Measurements from ENCODE around the gene CCDC60.
"Not testable (repeated sequence)": the region's sequence is repeated elsewhere in the genome, so short reads cannot be mapped to it uniquely, and the experiment has no call there.

The CCDC60 gene

GRCh38 chr12:119338593-119339363, 4.2 kb downstream of the CCDC60 start:
- no peak for DNase-seq

DNA sequence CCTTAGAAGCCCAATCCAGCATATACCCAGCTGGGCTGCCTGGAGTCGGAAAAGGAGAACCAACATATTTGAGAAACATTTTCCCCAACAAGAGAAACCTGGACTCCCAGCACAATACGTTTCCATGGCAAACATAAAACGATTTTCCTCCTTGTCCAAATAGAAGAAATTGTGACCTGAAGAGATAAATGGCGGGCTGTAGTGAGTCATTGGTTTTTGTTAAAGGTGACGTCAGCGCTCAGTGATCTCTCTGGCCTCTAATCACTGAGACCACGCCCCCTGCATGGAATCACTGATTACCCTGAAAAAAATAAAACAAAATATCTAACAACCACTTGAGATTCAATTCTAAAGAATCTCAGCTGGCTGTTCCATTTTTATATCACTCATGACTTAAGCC, 6.0 kb downstream of the CCDC60 start:
- no peak for DNase-seq

- DNase-seq: no peak
Measured at GRCh38 chr12:119341020-119341419, 6.5 kb downstream of the CCDC60 start.

GRCh38 chr12:119341988-119342387, 7.5 kb downstream of the CCDC60 start:
- DNase-seq: no peak

GRCh38 chr12:119343130-119343529, 8.6 kb downstream of the CCDC60 start:
- DNase-seq: no peak

DNA sequence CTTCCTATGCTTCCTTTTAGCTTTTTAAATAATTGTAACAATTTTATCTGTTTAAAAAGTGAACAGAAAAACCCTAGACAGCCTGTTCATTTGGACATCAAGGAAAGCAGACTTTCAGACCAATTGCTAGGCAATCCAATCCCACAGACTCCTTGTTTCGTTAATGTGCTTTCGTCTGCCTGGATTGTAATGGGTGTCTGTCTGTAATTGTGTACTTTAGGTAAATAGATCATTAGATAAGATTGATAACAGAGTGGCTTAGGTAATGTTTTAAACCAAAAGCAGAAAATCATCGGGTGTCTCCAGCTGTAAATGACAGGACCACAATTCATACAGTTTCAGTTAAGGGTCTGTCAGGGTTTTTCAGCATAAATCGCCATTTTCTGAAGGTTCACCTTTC, 19.6 kb downstream of the CCDC60 start:
- DNase-seq: no peak

DNA sequence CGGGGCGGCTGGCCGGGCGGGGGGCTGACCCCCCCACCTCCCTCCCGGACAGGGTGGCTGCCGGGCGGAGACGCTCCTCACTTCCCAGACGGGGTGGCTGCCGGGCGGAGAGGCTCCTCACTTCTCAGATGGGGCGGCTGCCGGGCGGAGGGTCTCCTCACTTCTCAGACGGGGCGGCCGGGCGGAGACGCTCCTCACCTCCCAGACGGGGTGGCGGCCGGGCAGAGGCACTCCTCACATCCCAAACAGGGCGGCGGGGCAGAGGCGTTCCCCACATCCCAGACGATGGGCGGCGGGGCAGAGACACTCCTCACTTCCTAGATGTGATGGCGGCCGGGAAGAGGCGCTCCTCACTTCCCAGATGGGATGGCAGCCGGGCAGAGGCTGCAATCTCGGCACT, 25.8 kb downstream of the CCDC60 start:
- not testable (repeated sequence) for DNase-seq

DNA sequence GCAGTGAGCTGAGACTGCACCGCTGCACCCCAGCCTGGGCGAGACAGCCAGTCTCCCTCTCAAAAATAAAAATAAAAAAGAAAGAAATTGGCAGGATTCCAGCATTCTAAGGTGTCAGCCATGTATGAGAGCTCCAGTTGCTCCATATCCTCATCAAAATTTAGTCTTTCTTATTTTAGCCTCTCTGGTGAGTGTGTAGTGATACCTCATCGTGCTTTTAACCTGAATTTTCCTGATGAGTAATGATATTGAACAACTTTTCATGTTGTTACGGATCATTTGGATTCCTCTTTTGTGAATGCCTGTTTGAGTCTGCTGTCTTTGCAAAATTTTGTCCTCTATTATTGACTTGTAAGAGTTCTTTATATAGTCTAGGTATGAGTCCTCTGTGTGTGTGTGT, 28.5 kb downstream of the CCDC60 start:
- no peak for DNase-seq

GRCh38 chr12:119363490-119363889, 29.0 kb downstream of the CCDC60 start:
- no peak for DNase-seq

- DNase-seq: no peak
Measured at GRCh38 chr12:119365451-119365850, 30.9 kb downstream of the CCDC60 start.

DNA sequence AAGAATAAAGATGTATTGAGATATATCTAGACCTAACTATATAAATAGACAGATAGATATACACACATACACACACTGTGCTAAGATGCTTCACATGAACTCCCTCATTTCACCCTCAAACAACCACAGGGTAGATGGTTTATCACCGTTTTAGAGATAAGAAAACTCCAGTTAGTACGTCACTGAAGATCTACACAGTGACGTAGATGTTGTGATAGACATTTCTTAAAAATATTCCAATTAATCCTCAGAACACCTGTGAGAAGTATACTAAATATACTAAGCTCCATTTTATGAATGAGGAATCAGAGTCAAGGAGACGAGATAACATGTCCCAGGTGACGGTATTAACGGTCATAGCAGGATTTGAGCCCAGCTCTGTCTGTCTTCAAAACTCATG, 31.5 kb downstream of the CCDC60 start:
- DNase-seq: no peak

GRCh38 chr12:119369161-119369560, 34.6 kb downstream of the CCDC60 start:
- no peak for DNase-seq

GRCh38 chr12:119369907-119370546, 35.5 kb downstream of the CCDC60 start:
- no peak for DNase-seq

DNA sequence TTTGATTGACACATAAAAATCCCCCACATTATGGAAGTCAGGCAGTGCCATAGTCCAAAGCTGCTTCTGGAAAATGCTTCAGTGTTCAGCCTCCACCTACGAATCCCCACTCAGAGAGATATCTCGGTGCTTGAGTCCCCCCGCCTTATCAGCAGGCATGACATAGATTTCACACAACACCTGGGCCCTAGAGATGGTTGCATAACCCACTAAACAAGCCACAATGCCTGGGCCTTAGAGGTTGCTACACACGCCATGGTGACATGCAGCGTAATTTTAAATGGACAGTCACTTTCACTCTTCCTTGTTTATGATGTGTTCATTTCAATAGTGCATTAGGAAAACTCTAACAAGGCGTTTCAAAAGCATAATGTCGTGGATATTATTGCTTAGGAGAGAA, 38.0 kb downstream of the CCDC60 start:
- no peak for DNase-seq

GRCh38 chr12:119373001-119373400, 38.5 kb downstream of the CCDC60 start:
- DNase-seq: no peak

DNA sequence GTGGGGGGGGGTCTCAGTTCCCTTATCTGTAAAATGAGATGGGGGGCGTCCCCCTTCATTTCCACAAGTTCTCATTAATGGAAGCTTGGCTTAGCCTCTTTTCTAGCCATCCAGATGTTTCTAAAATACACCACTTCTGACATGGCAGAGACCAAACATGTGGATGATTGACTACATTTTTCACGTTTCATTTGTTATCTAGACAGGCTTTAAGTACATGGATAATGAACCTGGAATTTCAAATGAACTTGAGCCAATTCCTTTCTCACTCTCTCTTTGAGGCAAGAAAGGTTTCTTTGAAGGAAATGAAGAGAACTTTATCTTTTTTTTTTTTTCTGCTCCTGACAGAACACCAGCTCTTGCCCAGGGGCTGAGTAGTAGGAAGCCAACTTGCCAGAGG, 39.1 kb downstream of the CCDC60 start:
- DNase-seq: no peak

- DNase-seq: no peak
Measured at GRCh38 chr12:119374635-119375034, 40.1 kb downstream of the CCDC60 start.

GRCh38 chr12:119375075-119375882, 40.8 kb downstream of the CCDC60 start:
- no peak for DNase-seq

DNA sequence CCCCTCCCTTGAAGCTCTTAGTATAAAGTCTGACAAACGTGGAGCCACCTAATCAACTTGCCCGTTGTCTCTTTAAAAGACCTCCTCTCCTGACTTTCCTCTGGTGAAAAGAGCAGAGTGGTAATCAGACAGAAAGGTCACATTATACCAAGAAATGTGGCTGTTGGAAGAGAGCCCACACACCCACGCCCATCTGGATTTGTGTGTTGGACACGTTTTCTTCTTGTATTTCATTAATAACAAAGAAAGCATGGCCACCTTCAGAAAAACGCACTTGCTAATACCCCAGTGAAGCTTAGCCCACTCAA, 41.3 kb downstream of the CCDC60 start:
- no peak for DNase-seq

DNA sequence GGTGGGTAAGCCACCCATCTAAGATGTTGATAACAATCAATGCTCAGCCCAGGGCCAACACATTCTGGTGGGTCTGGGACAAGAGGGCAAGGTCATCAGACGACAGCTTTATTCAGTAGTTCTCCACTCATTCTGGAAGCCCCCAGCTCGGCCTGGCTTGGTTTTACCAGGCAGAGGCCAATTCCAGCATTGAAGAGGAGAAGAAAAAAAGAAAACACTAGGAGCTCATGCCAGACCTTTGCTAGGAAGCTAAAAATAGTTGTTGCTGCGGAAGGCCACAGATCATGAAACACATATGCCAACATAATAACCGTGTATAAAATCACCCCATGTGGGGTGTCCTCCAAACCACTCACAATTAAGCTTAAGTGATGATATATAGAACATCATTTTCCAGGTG, 44.4 kb downstream of the CCDC60 start:
- DNase-seq: no peak

DNA sequence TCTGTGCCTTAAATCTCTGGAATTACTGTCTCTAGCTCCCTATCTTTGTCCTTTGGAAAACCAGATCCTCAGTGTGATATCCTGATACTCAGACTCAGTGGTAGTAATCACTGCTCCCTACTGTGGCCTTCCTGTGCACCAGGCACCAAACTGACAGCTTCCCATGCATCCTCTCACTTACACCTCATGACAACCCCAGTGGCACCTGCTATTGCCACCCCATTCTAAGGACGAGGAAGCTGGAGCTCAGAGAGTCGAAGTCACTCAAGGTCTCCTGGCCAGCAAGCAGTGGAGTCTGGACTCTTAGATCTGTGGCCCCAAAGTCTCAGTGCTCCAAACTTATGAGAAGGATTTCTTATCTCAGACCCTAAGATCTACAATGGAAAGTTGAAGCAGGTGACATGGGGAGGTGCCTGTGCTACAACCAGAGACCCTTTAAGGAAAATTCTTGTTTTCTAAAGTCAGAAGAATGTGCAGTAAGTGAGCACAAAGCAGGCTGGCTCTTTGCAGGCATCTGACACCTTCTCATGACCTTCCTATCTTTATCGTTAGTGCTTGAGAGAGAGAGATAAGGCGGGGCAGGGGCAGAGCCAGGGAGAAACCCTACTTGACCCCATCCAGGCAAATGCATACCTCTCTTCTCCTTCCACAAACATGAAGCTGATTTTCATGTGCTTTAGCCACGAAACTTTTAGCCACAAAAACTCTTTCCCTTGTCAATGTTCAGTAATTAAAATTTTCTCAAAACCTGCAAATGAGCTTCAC, 47.1 kb downstream of the CCDC60 start:
- DNase-seq: no peak

GRCh38 chr12:119383206-119383605, 48.7 kb downstream of the CCDC60 start:
- no peak for DNase-seq

GRCh38 chr12:119384340-119384739, 49.8 kb downstream of the CCDC60 start:
- DNase-seq: no peak

All from right kidney (tissue), 1 donor.